Smooth muscle cell (in vitro differentiated cells): ENCODE data around the gene SLC45A3. TPM values are rescaled to one million over a fixed set of nuclear protein-coding genes. Genes with fewer than 3 reads are reported as not detected.

Experiments used
- DNase-seq: peaks from one replicate; lab custom pipeline; 2025; ENCODE audit not compliant: unreplicated experiment; lab: John Stamatoyannopoulos, UW
- H2AFZ ChIP-seq: fragments of 200-600 bp; sonication (generic); 2 replicates; pipeline ENCODE4 v1.6.0; 2016; ENCODE audit warnings: antibody characterized with exemption, low read depth, mild to moderate bottlenecking
- H3F3A ChIP-seq: fragments of 200-600 bp; sonication (generic); 2 replicates; pipeline ENCODE4 v1.6.0; 2017; ENCODE audit warnings: antibody characterized with exemption, low read depth
- H3K27ac ChIP-seq: fragments of 200-600 bp; sonication (generic); 2 replicates; pipeline ENCODE4 v1.5.1; 2016; ENCODE audit warnings: low read depth, mild to moderate bottlenecking
- H3K27me3 ChIP-seq: fragments of 200-600 bp; sonication (generic); 2 replicates; pipeline ENCODE4 v1.6.1; 2016; ENCODE audit warnings: low read depth, mild to moderate bottlenecking
- H3K36me3 ChIP-seq: fragments of 200-600 bp; sonication (generic); 2 replicates; pipeline ENCODE4 v1.5.1; 2016; ENCODE audit warnings: low read depth
- H3K4me1 ChIP-seq: fragments of 200-600 bp; sonication (generic); 2 replicates; pipeline ENCODE4 v1.5.1; 2016; ENCODE audit warnings: low read depth
- H3K4me2 ChIP-seq: fragments of 200-600 bp; sonication (generic); 2 replicates; pipeline ENCODE4 v1.6.0; 2016; ENCODE audit warnings: mild to moderate bottlenecking
- H3K4me3 ChIP-seq: fragments of 200-600 bp; sonication (generic); 2 replicates; pipeline ENCODE4 v1.5.1; 2016; ENCODE audit warnings: mild to moderate bottlenecking
- H3K79me2 ChIP-seq: fragments of 200-600 bp; sonication (generic); 2 replicates; pipeline ENCODE4 v1.6.0; 2016; ENCODE audit warnings: low read depth, mild to moderate bottlenecking
- H3K9ac ChIP-seq: fragments of 200-600 bp; sonication (generic); 2 replicates; pipeline ENCODE4 v1.6.0; 2016; ENCODE audit warnings: low read depth
- H3K9me3 ChIP-seq: fragments of 200-600 bp; sonication (generic); replicated peaks from 2 replicates; pipeline ENCODE4 v1.5.1; 2016; ENCODE audit warnings: low read depth
- H4K20me1 ChIP-seq: fragments of 200-600 bp; sonication (generic); 2 replicates; pipeline ENCODE4 v1.6.0; 2016; ENCODE audit warnings: low read depth
- CTCF ChIP-seq: fragments of 200-600 bp; sonication (generic); IDR thresholded peaks from 2 replicates; pipeline ENCODE4 v1.5.1; 2017; ENCODE audit warnings: borderline replicate concordance, mild to moderate bottlenecking, antibody characterized with exemption; ENCODE audit not compliant: insufficient read depth, poor library complexity, severe bottlenecking
- WGBS: methylation state at CpG from one replicate; pipeline ENCODE4 v1.1.7; 2016; ENCODE audit warnings: low lambda C conversion rate; 5-methylcytosine and 5-hydroxymethylcytosine counted together
- polyA plus RNA-seq: library from polyadenylated mRNA; unstranded; fragments of >200 nt; fragmentation: Nextera tagmentation; extraction: Ambion mirVana; gene quantifications from 2 replicates; pipeline ENCODE4 v1.2.1, GENCODE V29; 2016
- total RNA-seq: library from RNA; depleted of rRNA; stranded (reverse); fragments of >200 nt; gene quantifications from 2 replicates; pipeline ENCODE4 v1.2.3, GENCODE V29; 2014

Gene SLC45A3
- total and polyA plus RNA-seq, 2 experiments from 2014 or later = 3.1 to 4.9 TPM

- no peaks in the 10 kb centered on the region for H3K36me3 ChIP-seq
- H3K4me1 ChIP-seq = peaks cover 4% of the 10 kb centered on the region
- no peaks in the 10 kb centered on the region for H3K9me3 ChIP-seq
- 85% methylated on average over 6 of the region's 6 CpGs for WGBS
- H2AFZ ChIP-seq = no peak overlapping the region
- no peak overlapping the region for H3K27ac ChIP-seq
- H4K20me1 ChIP-seq = peaks cover 5% of the 10 kb centered on the region
- TF ChIP-seq CTCF = no peak
- DNase-seq = no peak
- no peaks in the 10 kb centered on the region for H3K79me2 ChIP-seq
- no peaks in the 10 kb centered on the region for H3F3A ChIP-seq
- H3K27me3 ChIP-seq = no peaks in the 10 kb centered on the region
- H3K9ac ChIP-seq = no peak overlapping the region
- no peak overlapping the region for H3K4me3 ChIP-seq
- no peak overlapping the region for H3K4me2 ChIP-seq
Measured at GRCh38 chr1:205706601-205707502, 26.5 kb upstream of the SLC45A3 start.

DNA sequence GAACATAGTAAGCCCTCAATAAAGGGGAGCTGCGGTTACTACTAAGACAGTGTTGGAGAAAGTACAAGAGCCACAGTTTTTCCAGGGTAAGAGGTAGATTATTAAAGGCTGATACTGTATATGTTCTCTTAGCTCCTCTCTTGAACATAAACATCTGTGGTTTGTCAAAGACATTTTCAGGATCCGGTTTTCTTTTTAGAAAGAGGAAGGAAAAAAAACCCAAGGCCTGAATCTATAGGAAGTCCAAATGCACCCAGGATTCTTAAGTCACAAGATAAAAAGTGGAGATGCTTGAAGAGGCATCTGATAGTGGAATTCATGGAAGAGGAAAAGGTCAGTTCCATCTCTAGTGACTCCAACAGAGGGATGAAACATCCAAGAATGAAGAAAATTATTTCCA is 24.6 kb upstream of the SLC45A3 start:
- TF ChIP-seq CTCF = no peak
- no peak overlapping the region for H3K4me2 ChIP-seq
- no peaks in the 10 kb centered on the region for H3K36me3 ChIP-seq
- peaks cover 16% of the 10 kb centered on the region for H3K4me1 ChIP-seq
- no peak overlapping the region for H3K9ac ChIP-seq
- no peak for DNase-seq
- H2AFZ ChIP-seq = no peak overlapping the region
- H4K20me1 ChIP-seq = no peaks in the 10 kb centered on the region
- no peaks in the 10 kb centered on the region for H3F3A ChIP-seq
- no peaks in the 10 kb centered on the region for H3K27me3 ChIP-seq
- no peak overlapping the region for H3K27ac ChIP-seq
- no peaks in the 10 kb centered on the region for H3K79me2 ChIP-seq
- 94% methylated on average over 2 of the region's 2 CpGs for WGBS
- H3K9me3 ChIP-seq = no peaks in the 10 kb centered on the region
- H3K4me3 ChIP-seq = no peak overlapping the region

DNA sequence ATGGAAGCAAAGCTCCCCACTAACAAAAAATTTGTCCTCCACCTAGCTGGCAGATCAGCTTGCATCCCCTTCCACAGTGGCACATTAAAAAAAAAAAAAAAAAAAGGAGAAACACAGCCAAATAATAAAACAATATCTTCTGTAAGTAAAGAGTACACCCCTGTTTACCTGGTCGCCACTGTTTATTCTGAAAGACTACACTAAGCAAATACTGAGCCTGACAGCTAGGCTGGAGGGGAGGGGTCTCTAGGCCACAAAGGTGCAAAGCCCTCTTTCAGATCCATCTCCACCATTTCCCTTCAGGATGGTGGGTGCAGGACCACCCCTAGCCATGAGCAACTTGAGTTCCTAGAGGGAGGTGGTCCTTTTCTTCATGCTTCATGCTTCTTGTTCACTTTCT is 22.8 kb upstream of the SLC45A3 start:
- Histone ChIP-seq H3K9me3 (no peaks in the 10 kb centered on the region), H3K4me2 (no peak overlapping the region), H2AFZ (no peak overlapping the region), H3K4me1 (peaks cover 16% of the 10 kb centered on the region), H3K4me3 (no peak overlapping the region), H3K27me3 (no peaks in the 10 kb centered on the region), H3K79me2 (no peaks in the 10 kb centered on the region), H3F3A (no peaks in the 10 kb centered on the region), H3K9ac (no peak overlapping the region), H3K27ac (no peak overlapping the region), H4K20me1 (no peaks in the 10 kb centered on the region), H3K36me3 (no peaks in the 10 kb centered on the region)
- WGBS = 100% methylated on average over 1 of the region's 1 CpG
- TF ChIP-seq CTCF = no peak
- DNase-seq = no peak

GRCh38 chr1:205701891-205702290 is 21.6 kb upstream of the SLC45A3 start:
- Histone ChIP-seq H3F3A (no peaks in the 10 kb centered on the region), H3K4me1 (peaks cover 16% of the 10 kb centered on the region), H2AFZ (no peak overlapping the region), H3K27me3 (no peaks in the 10 kb centered on the region), H4K20me1 (no peaks in the 10 kb centered on the region), H3K79me2 (no peaks in the 10 kb centered on the region), H3K27ac (no peak overlapping the region), H3K9me3 (no peaks in the 10 kb centered on the region), H3K9ac (no peak overlapping the region), H3K4me3 (no peak overlapping the region), H3K36me3 (no peaks in the 10 kb centered on the region), H3K4me2 (no peak overlapping the region)
- WGBS = 96% methylated on average over 4 of the region's 4 CpGs
- DNase-seq = no peak
- no peak for TF ChIP-seq CTCF
